ENCODE measurements around the gene CELF4.

CELF4 gene

GRCh38 chr18:37544713-37545112, 20.9 kb downstream of the CELF4 start:
- no peak for TF ChIP-seq CTCF (IDR thresholded peaks at IDR 0.05; ENCODE audit: insufficient read depth, missing control alignments)
- DNase-seq (ENCODE audit: insufficient read length, low spot score) (no peak), FAIRE-seq (no peak)

GRCh38 chr18:37544217-37544616, 21.4 kb downstream of the CELF4 start:
- DNase-seq (ENCODE audit: insufficient read length, low spot score) (no peak), FAIRE-seq (no peak)
- TF ChIP-seq CTCF (IDR thresholded peaks at IDR 0.05; ENCODE audit: insufficient read depth, missing control alignments) = no peak

GRCh38 chr18:37543321-37543720, 22.3 kb downstream of the CELF4 start:
- DNase-seq (ENCODE audit: insufficient read length, low spot score) = no peak
- no peak for TF ChIP-seq CTCF (IDR thresholded peaks at IDR 0.05; ENCODE audit: insufficient read depth, missing control alignments)
- FAIRE-seq = no peak

GRCh38 chr18:37541517-37541916, 24.1 kb downstream of the CELF4 start:
- FAIRE-seq = no peak
- no peak for TF ChIP-seq CTCF (IDR thresholded peaks at IDR 0.05; ENCODE audit: insufficient read depth, missing control alignments)
- DNase-seq (ENCODE audit: insufficient read length, low spot score) = no peak

GRCh38 chr18:37540424-37541138, 25.0 kb downstream of the CELF4 start:
- no peak for DNase-seq (ENCODE audit: insufficient read length, low spot score)
- no peak for TF ChIP-seq CTCF (IDR thresholded peaks at IDR 0.05; ENCODE audit: insufficient read depth, missing control alignments)
- no peak for FAIRE-seq

GRCh38 chr18:37539236-37539635, 26.4 kb downstream of the CELF4 start:
- DNase-seq (ENCODE audit: insufficient read length, low spot score) (no peak), FAIRE-seq (no peak)
- no peak for TF ChIP-seq CTCF (IDR thresholded peaks at IDR 0.05; ENCODE audit: insufficient read depth, missing control alignments)

- DNase-seq (ENCODE audit: insufficient read length, low spot score) = no peak
- no peak for TF ChIP-seq CTCF (IDR thresholded peaks at IDR 0.05; ENCODE audit: insufficient read depth, missing control alignments)
- no peak for FAIRE-seq
Observed at GRCh38 chr18:37538526-37539205, 26.9 kb downstream of the CELF4 start.

Data from D721Med (cell line).